ENCODE data around the gene ZNF710. TPM values are rescaled to one million over a fixed set of nuclear protein-coding genes. Genes with fewer than 3 reads are reported as not detected.

The ZNF710 gene
- polyA plus RNA-seq, 1 donor from 2014 or later, result 10.2 TPM

DNA sequence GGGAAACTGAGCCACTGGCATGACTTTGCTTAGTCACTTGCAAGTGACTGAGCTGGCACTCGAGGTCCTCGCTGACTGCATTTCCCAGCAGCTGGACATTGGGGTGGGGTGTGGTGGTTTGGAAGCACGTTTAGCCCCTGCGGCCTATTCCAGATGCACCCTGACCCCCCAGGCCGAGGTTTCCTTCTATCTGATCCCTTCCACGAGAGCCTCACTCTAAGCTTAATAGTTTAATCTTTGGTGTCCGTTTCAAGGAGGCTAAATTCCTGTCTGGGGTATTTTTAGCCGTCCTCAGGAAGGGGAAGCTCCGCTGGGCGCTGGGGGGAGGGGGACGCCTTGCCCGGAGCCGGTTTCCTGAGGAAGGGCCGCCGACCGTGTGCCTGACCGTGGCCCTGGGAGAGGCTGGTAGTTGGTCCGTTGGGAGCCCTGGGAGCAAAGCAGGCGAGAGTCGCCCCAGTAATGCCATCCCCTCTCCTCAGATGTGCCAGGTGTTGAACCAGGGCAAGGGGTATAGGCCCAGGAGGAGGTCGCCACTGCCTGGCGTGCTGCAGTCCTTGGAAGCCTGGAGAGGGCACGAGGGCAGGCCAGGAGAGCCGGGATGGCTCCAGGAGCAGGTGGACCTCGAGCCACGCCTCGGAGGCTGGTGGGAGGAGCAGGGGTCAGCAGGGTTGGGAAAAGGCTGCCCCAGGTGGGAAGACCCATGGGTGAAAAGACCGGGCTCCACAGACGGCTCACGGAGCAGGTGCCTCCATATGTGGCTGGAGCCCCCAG lies 64.0 kb downstream of the ZNF710 start:
- Histone ChIP-seq H4K20me1 (ENCODE audit: insufficient read depth) (no peaks in the 10 kb centered on the region), H3K4me3 (ENCODE audit: low read length) (no peak overlapping the region), H3K9me2 (ENCODE audit: insufficient read depth, low read length) (no peaks in the 10 kb centered on the region), H3K36me3 (ENCODE audit: insufficient read depth, low read length) (no peaks in the 10 kb centered on the region), H3K27ac (ENCODE audit: low read length) (no peak overlapping the region), H3K79me2 (replicated peaks; ENCODE audit: insufficient read depth, low read length) (no peaks in the 10 kb centered on the region), H2AFZ (ENCODE audit: low read depth, low read length) (no peak overlapping the region), H3F3A (ENCODE audit: insufficient read depth, low read length, poor library complexity, severe bottlenecking) (no peaks in the 10 kb centered on the region), H3K4me2 (ENCODE audit: low read length) (no peak overlapping the region), H3K27me3 (ENCODE audit: insufficient read depth, low read depth, low read length) (no peaks in the 10 kb centered on the region), H3K9me3 (ENCODE audit: low read length) (no peaks in the 10 kb centered on the region), H3K9ac (ENCODE audit: low read length) (no peak overlapping the region)
- TF ChIP-seq, protein P1, sequence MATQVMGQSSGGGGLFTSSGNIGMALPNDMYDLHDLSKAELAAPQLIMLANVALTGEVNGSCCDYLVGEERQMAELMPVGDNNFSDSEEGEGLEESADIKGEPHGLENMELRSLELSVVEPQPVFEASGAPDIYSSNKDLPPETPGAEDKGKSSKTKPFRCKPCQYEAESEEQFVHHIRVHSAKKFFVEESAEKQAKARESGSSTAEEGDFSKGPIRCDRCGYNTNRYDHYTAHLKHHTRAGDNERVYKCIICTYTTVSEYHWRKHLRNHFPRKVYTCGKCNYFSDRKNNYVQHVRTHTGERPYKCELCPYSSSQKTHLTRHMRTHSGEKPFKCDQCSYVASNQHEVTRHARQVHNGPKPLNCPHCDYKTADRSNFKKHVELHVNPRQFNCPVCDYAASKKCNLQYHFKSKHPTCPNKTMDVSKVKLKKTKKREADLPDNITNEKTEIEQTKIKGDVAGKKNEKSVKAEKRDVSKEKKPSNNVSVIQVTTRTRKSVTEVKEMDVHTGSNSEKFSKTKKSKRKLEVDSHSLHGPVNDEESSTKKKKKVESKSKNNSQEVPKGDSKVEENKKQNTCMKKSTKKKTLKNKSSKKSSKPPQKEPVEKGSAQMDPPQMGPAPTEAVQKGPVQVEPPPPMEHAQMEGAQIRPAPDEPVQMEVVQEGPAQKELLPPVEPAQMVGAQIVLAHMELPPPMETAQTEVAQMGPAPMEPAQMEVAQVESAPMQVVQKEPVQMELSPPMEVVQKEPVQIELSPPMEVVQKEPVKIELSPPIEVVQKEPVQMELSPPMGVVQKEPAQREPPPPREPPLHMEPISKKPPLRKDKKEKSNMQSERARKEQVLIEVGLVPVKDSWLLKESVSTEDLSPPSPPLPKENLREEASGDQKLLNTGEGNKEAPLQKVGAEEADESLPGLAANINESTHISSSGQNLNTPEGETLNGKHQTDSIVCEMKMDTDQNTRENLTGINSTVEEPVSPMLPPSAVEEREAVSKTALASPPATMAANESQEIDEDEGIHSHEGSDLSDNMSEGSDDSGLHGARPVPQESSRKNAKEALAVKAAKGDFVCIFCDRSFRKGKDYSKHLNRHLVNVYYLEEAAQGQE (IDR thresholded peaks at IDR 0.05; ENCODE audit: borderline replicate concordance), result no peak
- TF ChIP-seq POLR2AphosphoS5 (IDR thresholded peaks at IDR 0.05), result no peak
- TF ChIP-seq MXI1 (conservative IDR thresholded peaks at IDR 0.05; ENCODE audit: poor library complexity, severe bottlenecking), result no peak
- TF ChIP-seq, protein P2, sequence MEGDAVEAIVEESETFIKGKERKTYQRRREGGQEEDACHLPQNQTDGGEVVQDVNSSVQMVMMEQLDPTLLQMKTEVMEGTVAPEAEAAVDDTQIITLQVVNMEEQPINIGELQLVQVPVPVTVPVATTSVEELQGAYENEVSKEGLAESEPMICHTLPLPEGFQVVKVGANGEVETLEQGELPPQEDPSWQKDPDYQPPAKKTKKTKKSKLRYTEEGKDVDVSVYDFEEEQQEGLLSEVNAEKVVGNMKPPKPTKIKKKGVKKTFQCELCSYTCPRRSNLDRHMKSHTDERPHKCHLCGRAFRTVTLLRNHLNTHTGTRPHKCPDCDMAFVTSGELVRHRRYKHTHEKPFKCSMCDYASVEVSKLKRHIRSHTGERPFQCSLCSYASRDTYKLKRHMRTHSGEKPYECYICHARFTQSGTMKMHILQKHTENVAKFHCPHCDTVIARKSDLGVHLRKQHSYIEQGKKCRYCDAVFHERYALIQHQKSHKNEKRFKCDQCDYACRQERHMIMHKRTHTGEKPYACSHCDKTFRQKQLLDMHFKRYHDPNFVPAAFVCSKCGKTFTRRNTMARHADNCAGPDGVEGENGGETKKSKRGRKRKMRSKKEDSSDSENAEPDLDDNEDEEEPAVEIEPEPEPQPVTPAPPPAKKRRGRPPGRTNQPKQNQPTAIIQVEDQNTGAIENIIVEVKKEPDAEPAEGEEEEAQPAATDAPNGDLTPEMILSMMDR (IDR thresholded peaks at IDR 0.05; ENCODE audit: poor library complexity, severe bottlenecking), result no peak
- no peak for TF ChIP-seq EP300 (conservative IDR thresholded peaks at IDR 0.05; ENCODE audit: poor library complexity, severe bottlenecking)
- no peak for TF ChIP-seq SMC3 (conservative IDR thresholded peaks at IDR 0.05; ENCODE audit: poor library complexity)

GRCh38 chr15:90065682-90066049 lies 64.5 kb downstream of the ZNF710 start:
- H4K20me1 ChIP-seq (ENCODE audit: insufficient read depth), result no peaks in the 10 kb centered on the region
- H3K79me2 ChIP-seq (replicated peaks; ENCODE audit: insufficient read depth, low read length), result no peaks in the 10 kb centered on the region
- H3K9me3 ChIP-seq (ENCODE audit: low read length), result no peaks in the 10 kb centered on the region
- TF ChIP-seq, protein P2 (IDR thresholded peaks at IDR 0.05; ENCODE audit: poor library complexity, severe bottlenecking), result no peak
- TF ChIP-seq, protein P1 (IDR thresholded peaks at IDR 0.05; ENCODE audit: borderline replicate concordance), result no peak
- no peak for TF ChIP-seq RAD21 (conservative IDR thresholded peaks at IDR 0.05)
- TF ChIP-seq EP300 (conservative IDR thresholded peaks at IDR 0.05; ENCODE audit: poor library complexity, severe bottlenecking), result no peak
- no peak for TF ChIP-seq TAF1 (IDR thresholded peaks at IDR 0.05; ENCODE audit: low read depth)
- no peak for TF ChIP-seq SMC3 (conservative IDR thresholded peaks at IDR 0.05; ENCODE audit: poor library complexity)
- no peak for TF ChIP-seq MXI1 (conservative IDR thresholded peaks at IDR 0.05; ENCODE audit: poor library complexity, severe bottlenecking)
- TF ChIP-seq POLR2AphosphoS5 (IDR thresholded peaks at IDR 0.05), result no peak
- H3K27me3 ChIP-seq (ENCODE audit: insufficient read depth, low read depth, low read length), result no peaks in the 10 kb centered on the region
- no peaks in the 10 kb centered on the region for H3K9me2 ChIP-seq (ENCODE audit: insufficient read depth, low read length)
- H3K36me3 ChIP-seq (ENCODE audit: insufficient read depth, low read length), result no peaks in the 10 kb centered on the region
- H3K4me2 ChIP-seq (ENCODE audit: low read length), result no peak overlapping the region
- H3K4me3 ChIP-seq (ENCODE audit: low read length), result no peak overlapping the region
- no peak overlapping the region for H2AFZ ChIP-seq (ENCODE audit: low read depth, low read length)
- H3F3A ChIP-seq (ENCODE audit: insufficient read depth, low read length, poor library complexity, severe bottlenecking), result no peaks in the 10 kb centered on the region
- H3K9ac ChIP-seq (ENCODE audit: low read length), result no peak overlapping the region
- H3K27ac ChIP-seq (ENCODE audit: low read length), result no peak overlapping the region

Data from neural cell (in vitro differentiated cells).